Measurements from ENCODE around the gene PON1.

PON1 gene

DNA sequence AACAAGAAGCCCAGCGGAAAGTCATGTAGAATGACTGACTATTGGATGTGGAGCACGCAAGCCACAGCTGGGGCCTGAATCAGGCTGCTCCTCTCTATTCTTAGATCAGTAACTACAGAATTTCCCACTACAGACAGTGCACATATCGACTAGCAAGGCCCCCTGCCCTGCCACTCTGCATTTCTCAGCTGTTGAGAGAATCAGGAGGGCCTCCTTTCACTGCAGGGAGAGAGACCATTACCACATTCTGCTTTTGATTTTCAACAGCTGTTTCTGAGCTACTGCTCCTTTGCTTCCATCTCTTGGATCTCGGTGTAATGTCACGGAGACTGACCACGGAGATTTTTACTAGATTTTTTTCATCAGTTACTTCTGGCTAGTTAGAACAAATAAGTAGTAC, 73.8 kb downstream of the PON1 start:
- DNase-seq, result no peak
